Esophagus muscularis mucosa (tissue), 4 donors: ENCODE results near the gene ARID1B. TPM values are rescaled to one million over a fixed set of nuclear protein-coding genes. Genes with fewer than 3 reads are reported as not detected.

ENCODE experiments used
- DNase-seq: peaks from one replicate; pipeline ENCODE4 v3.0.0-alpha.2; 2017; ENCODE audit errors: extremely low spot score
- H3K27ac ChIP-seq, 4 donors: fragments of 200-600 bp; sonication (generic); replicated peaks in 1 of 4; 1 replicate in 3 of 4; 2 replicates in 1 of 4; pipeline ENCODE4 v1.5.1; 2016 to 2019; ENCODE audit warnings: mild to moderate bottlenecking in 1 of 4
- H3K27me3 ChIP-seq, 4 donors: fragments of 200-600 bp; sonication (generic); one replicate each; pipeline versions ENCODE4 v1.5.1 to v1.6.0; 2016 to 2019
- H3K36me3 ChIP-seq, 4 donors: fragments of 200-600 bp; sonication (generic); one replicate each; pipeline ENCODE4 v1.5.1; 2016 to 2019
- H3K4me1 ChIP-seq, 4 donors: fragments of 200-600 bp; sonication (generic); one replicate each; pipeline ENCODE4 v1.5.1; 2016 to 2019
- H3K4me3 ChIP-seq, 4 donors: fragments of 200-600 bp; sonication (generic); 1 replicate in 2 of 4; 2 replicates in 2 of 4; pipeline ENCODE4 v1.5.1; 2016 to 2019; ENCODE audit warnings: mild to moderate bottlenecking in 4 of 4, moderate library complexity in 1 of 4
- H3K9me3 ChIP-seq, 4 donors: fragments of 200-600 bp; sonication (generic); 1 replicate in 3 of 4; 2 replicates in 1 of 4; pipeline ENCODE4 v1.5.1; 2016 to 2019
- EP300 ChIP-seq: sonication (generic); formaldehyde crosslinking; IDR thresholded peaks from one replicate; pipeline ENCODE4 v1.6.1; 2017; ENCODE audit warnings: antibody characterized with exemption
- POLR2A ChIP-seq: fragments of 450-650 bp; IDR thresholded peaks from one replicate; pipeline ENCODE4 v1.6.1; 2017; ENCODE audit warnings: antibody characterized with exemption, moderate library complexity, mild to moderate bottlenecking, low read depth
- POLR2AphosphoS5 ChIP-seq, 2 donors: sonication (generic); formaldehyde crosslinking; IDR thresholded peaks; one replicate each; pipeline ENCODE4 v1.6.1; 2017; ENCODE audit warnings: antibody characterized with exemption in 2 of 2
- WGBS: methylation state at CpG from one replicate; pipeline ENCODE4 v1.1.5; 2018; 5-methylcytosine and 5-hydroxymethylcytosine counted together
- intact Hi-C: fragments of 100-400 bp; cut with DNase I; formaldehyde crosslinking; loops from one replicate; pipeline ENCODE4 v1.15.1; 2023
- total RNA-seq, 4 donors: library from RNA; depleted of rRNA; stranded (reverse); fragments of >200 nt; gene quantifications; one replicate each; pipeline versions ENCODE4 v1.1.0 to v1.2.1, GENCODE V29; 2016
- TF ChIP-seq, protein P1 (sequence below), 3 experiments: fragments of 200-600 bp in 2 of 3; fragments of 450-650 bp in 1 of 3; sonication (generic) in 2 of 3; IDR thresholded peaks; one replicate each; pipeline ENCODE4 v1.5.1; 2017 to 2019; ENCODE audit warnings: antibody characterized with exemption in 3 of 3, mild to moderate bottlenecking in 2 of 3, moderate library complexity in 1 of 3

The ARID1B gene
- total RNA-seq, 4 donors from 2014 or later = 55.0 to 87.2 (median 72.7) TPM

GRCh38 chr6:157230910-157231309, 453.7 kb downstream of the ARID1B start:
- H3K9me3 ChIP-seq = no peaks in the 10 kb centered on the region
- H3K4me1 ChIP-seq = peaks cover 26 to 33% (median 30%) of the 10 kb centered on the region in 4 donors
- DNase-seq = no peak
- 93% methylated on average over 6 of the region's 9 CpGs for WGBS
- TF ChIP-seq POLR2AphosphoS5 (IDR thresholded peaks at IDR 0.05) (no peak), EP300 (no peak)
- TF ChIP-seq, protein P1, sequence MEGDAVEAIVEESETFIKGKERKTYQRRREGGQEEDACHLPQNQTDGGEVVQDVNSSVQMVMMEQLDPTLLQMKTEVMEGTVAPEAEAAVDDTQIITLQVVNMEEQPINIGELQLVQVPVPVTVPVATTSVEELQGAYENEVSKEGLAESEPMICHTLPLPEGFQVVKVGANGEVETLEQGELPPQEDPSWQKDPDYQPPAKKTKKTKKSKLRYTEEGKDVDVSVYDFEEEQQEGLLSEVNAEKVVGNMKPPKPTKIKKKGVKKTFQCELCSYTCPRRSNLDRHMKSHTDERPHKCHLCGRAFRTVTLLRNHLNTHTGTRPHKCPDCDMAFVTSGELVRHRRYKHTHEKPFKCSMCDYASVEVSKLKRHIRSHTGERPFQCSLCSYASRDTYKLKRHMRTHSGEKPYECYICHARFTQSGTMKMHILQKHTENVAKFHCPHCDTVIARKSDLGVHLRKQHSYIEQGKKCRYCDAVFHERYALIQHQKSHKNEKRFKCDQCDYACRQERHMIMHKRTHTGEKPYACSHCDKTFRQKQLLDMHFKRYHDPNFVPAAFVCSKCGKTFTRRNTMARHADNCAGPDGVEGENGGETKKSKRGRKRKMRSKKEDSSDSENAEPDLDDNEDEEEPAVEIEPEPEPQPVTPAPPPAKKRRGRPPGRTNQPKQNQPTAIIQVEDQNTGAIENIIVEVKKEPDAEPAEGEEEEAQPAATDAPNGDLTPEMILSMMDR (IDR thresholded peaks at IDR 0.05) = no peak
- no peak overlapping the region for H3K27ac ChIP-seq
- H3K36me3 ChIP-seq = no peaks in the 10 kb centered on the region
- intact Hi-C loops = no loop called here
- peaks cover 0 to 11% (median 0%) of the 10 kb centered on the region in 4 donors for H3K27me3 ChIP-seq
- no peak overlapping the region for H3K4me3 ChIP-seq

- 96% methylated on average over 16 of the region's 17 CpGs for WGBS
- Histone ChIP-seq H3K4me3 (no peak overlapping the region), H3K9me3 (no peaks in the 10 kb centered on the region), H3K36me3 (no peaks in the 10 kb centered on the region), H3K27ac (no peak overlapping the region), H3K4me1 (peaks cover 26 to 30% (median 27%) of the 10 kb centered on the region in 4 donors), H3K27me3 (peaks cover 0 to 18% (median 0%) of the 10 kb centered on the region in 4 donors)
- DNase-seq = no peak
- intact Hi-C loops = no loop called here
- TF ChIP-seq POLR2AphosphoS5 (IDR thresholded peaks at IDR 0.05) = no peak
- TF ChIP-seq POLR2A = no peak
- TF ChIP-seq, protein P1 (IDR thresholded peaks at IDR 0.05) = no peak
- TF ChIP-seq EP300 = no peak
Observed at GRCh38 chr6:157232161-157232895, 455.1 kb downstream of the ARID1B start.

DNA sequence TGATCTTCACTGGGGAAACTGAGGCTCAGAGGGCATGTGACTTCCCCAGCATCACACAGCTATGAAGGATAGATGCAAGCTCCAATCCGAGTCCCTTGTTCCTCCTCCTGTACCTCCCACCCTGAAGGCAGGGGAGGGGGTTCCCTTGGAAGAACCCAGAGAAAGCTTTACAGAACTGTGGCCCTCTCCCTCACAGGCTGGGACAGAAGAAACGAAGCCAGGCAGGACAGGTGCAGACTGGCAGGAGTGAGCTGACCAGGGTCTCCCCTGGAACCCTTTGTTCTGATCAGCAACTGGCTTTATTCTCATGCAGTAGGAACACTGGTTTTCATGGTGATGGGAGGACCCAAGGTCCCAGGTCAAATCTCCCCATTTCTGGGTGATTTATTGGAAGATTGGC, 456.0 kb downstream of the ARID1B start:
- Histone ChIP-seq H3K27ac (no peak overlapping the region), H3K36me3 (no peaks in the 10 kb centered on the region), H3K9me3 (no peaks in the 10 kb centered on the region), H3K4me1 (peaks cover 22 to 27% (median 24%) of the 10 kb centered on the region in 4 donors), H3K27me3 (peaks cover 0 to 18% (median 0%) of the 10 kb centered on the region in 4 donors), H3K4me3 (no peak overlapping the region)
- no peak for DNase-seq
- TF ChIP-seq POLR2AphosphoS5 (IDR thresholded peaks at IDR 0.05) (no peak), POLR2A (no peak), EP300 (no peak)
- TF ChIP-seq, protein P1 (IDR thresholded peaks at IDR 0.05) = no peak
- intact Hi-C loops = no loop called here
- no CpG with 5 or more reads among the region's 2 CpGs for WGBS

DNA sequence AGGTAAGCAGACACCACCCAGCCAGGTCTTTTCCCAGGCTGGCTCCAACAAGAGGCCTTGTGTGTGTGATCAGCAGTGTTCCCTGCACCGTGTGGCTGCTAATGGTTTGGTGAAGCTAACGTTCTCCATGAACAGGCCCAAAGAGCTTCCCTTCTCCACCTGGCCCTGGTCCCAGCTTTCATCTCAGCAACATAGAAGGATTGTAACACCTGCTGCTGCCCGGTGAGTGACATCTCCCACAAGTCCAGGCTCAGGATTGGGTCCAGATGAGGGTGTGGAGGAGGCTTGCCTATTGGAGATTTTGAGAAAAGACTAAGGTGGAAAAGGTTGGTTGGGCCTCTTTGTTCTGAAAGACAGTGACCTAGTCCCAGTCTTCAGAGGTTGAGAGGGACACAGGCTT, 456.5 kb downstream of the ARID1B start:
- DNase-seq = no peak
- peaks cover 0 to 18% (median 0%) of the 10 kb centered on the region in 4 donors for H3K27me3 ChIP-seq
- H3K36me3 ChIP-seq = no peaks in the 10 kb centered on the region
- no peaks in the 10 kb centered on the region for H3K9me3 ChIP-seq
- 95% methylated on average over 2 of the region's 3 CpGs for WGBS
- H3K27ac ChIP-seq = no peak overlapping the region
- intact Hi-C loops = no loop called here
- no peak overlapping the region for H3K4me3 ChIP-seq
- TF ChIP-seq, protein P1 (IDR thresholded peaks at IDR 0.05) = no peak
- TF ChIP-seq POLR2A = no peak
- TF ChIP-seq EP300 = no peak
- no peak for TF ChIP-seq POLR2AphosphoS5 (IDR thresholded peaks at IDR 0.05)
- H3K4me1 ChIP-seq = peaks cover 22 to 27% (median 24%) of the 10 kb centered on the region in 4 donors
